SKM-1 (cell line): ENCODE results near the gene PARN.
"Not testable (repeated sequence)": the region's sequence is repeated elsewhere in the genome, so short reads cannot be mapped to it uniquely, and the experiment has no call there.

Experiments
- DNase-seq: peaks from one replicate; lab custom pipeline; 2025; ENCODE audit not compliant: unreplicated experiment; lab: John Stamatoyannopoulos, UW

Gene PARN

GRCh38 chr16:14405611-14406537 is 224.2 kb downstream of the PARN start:
- DNase-seq, result no peak

GRCh38 chr16:14403001-14403389 is 227.1 kb downstream of the PARN start:
- not testable (repeated sequence) for DNase-seq

- not testable (repeated sequence) for DNase-seq
These were observed 227.7 kb downstream of the PARN start for GRCh38 chr16:14402114-14403000.

GRCh38 chr16:14401711-14402061 is 228.4 kb downstream of the PARN start:
- not testable (repeated sequence) for DNase-seq

DNA sequence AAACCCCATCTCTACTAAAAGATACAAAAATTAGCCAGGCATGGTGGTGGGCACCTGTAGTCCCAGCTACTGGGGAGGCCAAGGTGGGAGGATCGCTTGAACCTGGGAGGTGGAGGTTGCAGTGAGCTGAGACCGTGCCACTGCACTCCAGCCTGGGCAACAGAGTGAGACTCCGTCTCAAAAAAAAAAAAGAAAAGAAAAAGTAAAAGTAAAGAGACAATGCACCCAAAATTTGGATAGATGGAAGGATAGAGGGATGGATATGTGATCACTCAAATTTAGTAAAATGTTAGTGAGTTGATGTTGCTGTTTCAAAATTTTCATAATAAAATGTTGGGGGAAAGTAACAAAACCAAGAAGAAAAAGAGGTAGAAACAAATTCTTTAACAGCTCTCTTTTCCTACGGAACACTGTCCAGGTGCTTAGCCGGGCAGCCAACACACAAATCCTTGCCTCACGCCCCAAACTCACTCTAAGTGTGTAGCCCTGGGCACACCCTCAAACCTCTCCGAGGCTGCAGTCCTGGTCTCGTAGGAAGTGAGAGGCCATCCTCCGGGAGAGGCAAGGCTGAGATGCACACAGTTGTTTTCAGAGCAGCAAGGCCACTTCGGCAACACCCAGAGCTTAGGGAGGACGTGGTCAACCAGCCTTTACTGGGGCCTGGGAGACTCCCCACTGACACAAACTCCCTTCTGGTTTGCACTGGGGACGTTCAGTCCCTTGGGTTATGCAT is 228.9 kb downstream of the PARN start:
- not testable (repeated sequence) for DNase-seq

- no peak for DNase-seq
These were observed 229.6 kb downstream of the PARN start for GRCh38 chr16:14400285-14400977.

DNA sequence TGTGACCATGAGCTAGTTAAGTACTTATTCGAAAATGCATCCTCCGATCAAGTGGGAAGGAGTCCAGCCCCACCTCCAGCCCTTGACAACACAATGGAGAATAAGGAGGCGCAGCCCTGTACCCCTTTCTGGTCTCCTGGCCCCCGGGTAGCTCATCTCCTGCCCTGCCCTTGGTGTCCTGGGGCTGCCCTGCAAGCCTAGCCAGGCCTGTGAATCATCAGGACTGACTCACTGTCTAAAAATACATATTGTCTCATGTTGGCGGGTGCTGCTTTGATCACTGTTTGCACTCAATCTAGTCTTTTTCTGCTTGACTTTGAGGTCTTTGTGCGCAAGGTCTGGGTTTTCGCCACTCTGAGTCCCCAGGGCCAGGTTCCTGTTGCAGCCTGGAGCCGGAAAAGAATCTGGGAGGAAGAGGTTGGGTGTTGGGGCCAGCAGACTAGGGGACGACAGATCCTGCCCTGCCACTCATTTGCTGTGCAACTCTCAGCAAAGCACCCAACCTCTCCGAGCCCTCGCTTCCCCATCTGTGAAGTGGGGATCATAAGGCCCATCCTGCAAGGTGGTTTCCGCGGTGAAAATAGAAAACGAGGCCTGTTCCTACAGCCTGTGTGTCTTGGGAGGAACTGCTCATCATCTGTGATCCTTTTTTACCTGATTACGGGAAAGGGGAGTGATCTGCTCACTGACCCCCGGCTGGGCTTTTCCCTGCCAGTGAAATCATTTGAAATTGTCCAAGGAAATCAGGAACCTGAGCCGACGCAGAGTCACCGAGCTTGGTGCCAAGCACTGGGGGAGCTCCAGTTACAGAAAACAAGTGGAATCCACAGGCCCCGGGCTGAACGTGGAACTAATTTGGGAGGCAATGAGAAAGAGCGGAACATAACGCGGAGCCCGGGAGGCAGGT is 230.4 kb downstream of the PARN start:
- no peak for DNase-seq

- DNase-seq, result no peak
These were observed 231.9 kb downstream of the PARN start for GRCh38 chr16:14398014-14398717.

GRCh38 chr16:14395710-14396304 is 234.3 kb downstream of the PARN start:
- not testable (repeated sequence) for DNase-seq

- no peak for DNase-seq
These were observed 235.2 kb downstream of the PARN start for GRCh38 chr16:14394834-14395233.

- DNase-seq, result no peak
These were observed 237.1 kb downstream of the PARN start for GRCh38 chr16:14392960-14393359.

DNA sequence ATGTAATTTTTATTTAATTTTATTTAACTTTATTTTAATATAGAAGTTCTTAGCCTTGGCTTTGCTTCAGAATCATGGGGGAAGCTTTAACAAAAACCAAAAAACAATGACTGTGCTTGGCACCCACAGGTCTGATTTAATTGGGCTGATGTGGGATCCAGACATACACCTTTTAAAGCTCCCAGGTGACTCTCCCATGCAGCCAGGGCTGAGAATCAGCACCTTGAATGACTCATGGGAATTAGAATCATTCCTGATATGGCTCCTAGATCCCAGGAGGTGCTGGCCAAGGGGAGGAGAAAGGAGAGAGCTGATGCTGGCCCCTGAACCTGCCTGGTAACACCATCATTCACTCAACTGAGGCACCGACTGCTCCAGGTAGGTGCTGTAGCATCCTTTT is 240.7 kb downstream of the PARN start:
- no peak for DNase-seq

DNA sequence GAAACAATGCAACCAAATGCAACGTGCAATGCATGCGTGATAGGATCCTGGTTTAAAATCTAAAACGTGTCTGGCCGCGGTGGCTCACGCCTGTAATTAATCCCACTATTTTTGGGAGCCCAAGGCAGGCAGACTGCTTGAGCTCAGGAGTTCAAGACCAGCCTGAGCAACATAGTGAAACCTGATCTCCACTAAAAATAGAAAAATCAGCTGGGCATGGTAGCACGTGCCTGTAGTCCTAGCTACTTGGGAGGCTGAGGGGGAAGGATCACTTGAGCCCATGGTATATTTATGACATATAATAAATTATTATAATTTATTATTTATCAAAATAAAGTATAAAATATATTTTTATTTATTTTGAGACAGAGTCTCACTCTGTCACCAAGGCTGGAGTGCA is 241.8 kb downstream of the PARN start:
- DNase-seq, result no peak

GRCh38 chr16:14386115-14386514 is 243.9 kb downstream of the PARN start:
- DNase-seq, result no peak
